NB4 (cell line): ENCODE results near the gene CCDC91.

Experiments
- TF ChIP-seq, protein P1 (sequence below): IDR thresholded peaks from one replicate; pipeline ENCODE4 v1.5.1; 2012; ENCODE audit warnings: low read depth, low read length
- TF ChIP-seq, protein P2 (sequence below): IDR thresholded peaks from 2 replicates; pipeline ENCODE4 v1.6.1; 2011; ENCODE audit warnings: low read depth, low read length

DNA sequence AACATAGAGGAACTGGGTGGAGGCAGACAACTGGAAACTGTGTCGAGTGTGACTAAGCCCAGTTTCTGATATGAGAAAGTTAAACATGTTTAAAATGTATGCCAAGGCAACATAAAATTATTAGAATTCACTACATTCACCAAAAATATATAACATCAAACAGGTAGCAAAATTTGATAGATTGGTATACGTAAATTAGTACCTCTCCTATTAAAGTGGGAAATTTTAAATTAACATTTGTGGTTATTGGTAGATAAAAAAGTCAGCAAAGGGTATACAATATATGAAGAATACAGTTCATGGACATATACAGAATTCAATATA lies 53.0 kb downstream of the CCDC91 start:
- TF ChIP-seq, protein P1, sequence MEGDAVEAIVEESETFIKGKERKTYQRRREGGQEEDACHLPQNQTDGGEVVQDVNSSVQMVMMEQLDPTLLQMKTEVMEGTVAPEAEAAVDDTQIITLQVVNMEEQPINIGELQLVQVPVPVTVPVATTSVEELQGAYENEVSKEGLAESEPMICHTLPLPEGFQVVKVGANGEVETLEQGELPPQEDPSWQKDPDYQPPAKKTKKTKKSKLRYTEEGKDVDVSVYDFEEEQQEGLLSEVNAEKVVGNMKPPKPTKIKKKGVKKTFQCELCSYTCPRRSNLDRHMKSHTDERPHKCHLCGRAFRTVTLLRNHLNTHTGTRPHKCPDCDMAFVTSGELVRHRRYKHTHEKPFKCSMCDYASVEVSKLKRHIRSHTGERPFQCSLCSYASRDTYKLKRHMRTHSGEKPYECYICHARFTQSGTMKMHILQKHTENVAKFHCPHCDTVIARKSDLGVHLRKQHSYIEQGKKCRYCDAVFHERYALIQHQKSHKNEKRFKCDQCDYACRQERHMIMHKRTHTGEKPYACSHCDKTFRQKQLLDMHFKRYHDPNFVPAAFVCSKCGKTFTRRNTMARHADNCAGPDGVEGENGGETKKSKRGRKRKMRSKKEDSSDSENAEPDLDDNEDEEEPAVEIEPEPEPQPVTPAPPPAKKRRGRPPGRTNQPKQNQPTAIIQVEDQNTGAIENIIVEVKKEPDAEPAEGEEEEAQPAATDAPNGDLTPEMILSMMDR: no peak
- TF ChIP-seq, protein P2, sequence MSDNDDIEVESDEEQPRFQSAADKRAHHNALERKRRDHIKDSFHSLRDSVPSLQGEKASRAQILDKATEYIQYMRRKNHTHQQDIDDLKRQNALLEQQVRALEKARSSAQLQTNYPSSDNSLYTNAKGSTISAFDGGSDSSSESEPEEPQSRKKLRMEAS: no peak
